CD14-positive monocyte (primary cell): ENCODE data around the gene BANP. TPM values are rescaled to one million over a fixed set of nuclear protein-coding genes. Genes with fewer than 3 reads are reported as not detected.
"Not testable (repeated sequence)": the region's sequence is repeated elsewhere in the genome, so short reads cannot be mapped to it uniquely, and the experiment has no call there.

ENCODE experiments used
- DNase-seq, 3 donors: peaks; one replicate each; pipeline ENCODE4 v3.0.0-alpha.2; 2011 to 2022
- H2AFZ ChIP-seq: 2 replicates; pipeline ENCODE4 v1.6.0; 2012; ENCODE audit warnings: mild to moderate bottlenecking, low read depth, low read length, inconsistent platforms; ENCODE audit not compliant: insufficient read depth, poor library complexity, severe bottlenecking
- H3K27ac ChIP-seq, 2 donors: 1 replicate in 1 of 2; 2 replicates in 1 of 2; pipeline ENCODE4 v1.5.1; 2012 to 2013; ENCODE audit warnings: low read length in 2 of 2, control low read depth in 1 of 2, inconsistent platforms in 1 of 2, low read depth in 1 of 2, mild to moderate bottlenecking in 1 of 2
- H3K27me3 ChIP-seq, 2 donors: one replicate each; pipeline versions ENCODE4 v1.6.0 to v1.6.1; 2011 to 2013; ENCODE audit warnings: low read length in 2 of 2; ENCODE audit not compliant: control insufficient read depth in 2 of 2, insufficient read depth in 2 of 2
- H3K36me3 ChIP-seq, 2 donors: replicated peaks in 1 of 2; 1 replicate in 1 of 2; 2 replicates in 1 of 2; pipeline versions ENCODE4 v1.5.1 to v1.6.1; 2012 to 2013; ENCODE audit warnings: low read length in 2 of 2, control low read depth in 1 of 2, inconsistent platforms in 1 of 2, mild to moderate bottlenecking in 1 of 2; ENCODE audit not compliant: insufficient read depth in 2 of 2, control insufficient read depth in 1 of 2
- H3K4me1 ChIP-seq, 2 donors: 1 replicate in 1 of 2; 2 replicates in 1 of 2; pipeline versions ENCODE4 v1.5.1 to v1.6.1; 2012 to 2013; ENCODE audit warnings: low read length in 2 of 2, control low read depth in 1 of 2, inconsistent platforms in 1 of 2, mild to moderate bottlenecking in 1 of 2, moderate library complexity in 1 of 2; ENCODE audit not compliant: insufficient read depth in 2 of 2, control insufficient read depth in 1 of 2
- H3K4me2 ChIP-seq: replicated peaks from 2 replicates; pipeline ENCODE3; 2012; ENCODE audit warnings: low read length, moderate library complexity, mild to moderate bottlenecking; ENCODE audit not compliant: poor library complexity, severe bottlenecking; ENCODE audit errors: extremely low read depth
- H3K4me3 ChIP-seq, 3 experiments: fragments of 200-600 bp in 1 of 3; sonication (generic) in 1 of 3; replicated peaks in 1 of 3; 1 replicate in 2 of 3; 2 replicates in 1 of 3; pipeline ENCODE4 v1.5.1; 2011 to 2013; ENCODE audit warnings: low read length in 3 of 3, mild to moderate bottlenecking in 3 of 3, control low read depth in 2 of 3, low read depth in 2 of 3, inconsistent platforms in 1 of 3, moderate library complexity in 1 of 3
- H3K79me2 ChIP-seq: 2 replicates; pipeline ENCODE4 v1.6.0; 2012; ENCODE audit warnings: mild to moderate bottlenecking, control low read depth, inconsistent platforms, low read length, moderate library complexity; ENCODE audit not compliant: insufficient read depth
- H3K9ac ChIP-seq: 2 replicates; pipeline ENCODE4 v1.6.0; 2017; ENCODE audit warnings: low read length, mild to moderate bottlenecking; ENCODE audit not compliant: insufficient read depth, poor library complexity, severe bottlenecking
- H3K9me3 ChIP-seq, 2 donors: replicated peaks in 1 of 2; 1 replicate in 1 of 2; 2 replicates in 1 of 2; pipeline versions ENCODE4 v1.5.1 to v1.6.1; 2012 to 2013; ENCODE audit warnings: low read length in 2 of 2, control low read depth in 1 of 2; ENCODE audit not compliant: control insufficient read depth in 1 of 2, insufficient read depth in 1 of 2
- H4K20me1 ChIP-seq: 2 replicates; pipeline ENCODE4 v1.6.0; 2012; ENCODE audit warnings: mild to moderate bottlenecking, low read length, control low read depth, moderate library complexity; ENCODE audit not compliant: insufficient read depth
- H3K27ac Mint-ChIP-seq, 7 donors: one replicate each; pipeline ENCODE4 v1.8.0; 2020; ENCODE audit warnings: mild to moderate bottlenecking in 7 of 7, mixed read lengths in 7 of 7, moderate library complexity in 6 of 7, inconsistent platforms in 2 of 7
- H3K27me3 Mint-ChIP-seq, 3 donors: one replicate each; pipeline ENCODE4 v1.8.0; 2021 to 2022; ENCODE audit warnings: low read depth in 3 of 3, mild to moderate bottlenecking in 3 of 3, mixed read lengths in 3 of 3, moderate library complexity in 3 of 3, inconsistent platforms in 1 of 3
- H3K36me3 Mint-ChIP-seq, 2 donors: one replicate each; pipeline ENCODE4 v1.8.0; 2020; ENCODE audit warnings: mixed read lengths in 2 of 2, inconsistent platforms in 1 of 2, mild to moderate bottlenecking in 1 of 2
- H3K4me1 Mint-ChIP-seq: one replicate; pipeline ENCODE4 v1.8.0; 2020; ENCODE audit warnings: mild to moderate bottlenecking, mixed read lengths
- H3K4me3 Mint-ChIP-seq, 2 donors: one replicate each; pipeline ENCODE4 v1.8.0; 2020; ENCODE audit warnings: mild to moderate bottlenecking in 2 of 2, mixed read lengths in 2 of 2, moderate library complexity in 1 of 2
- H3K9me3 Mint-ChIP-seq, 7 donors: one replicate each; pipeline ENCODE4 v1.8.0; 2020 to 2022; ENCODE audit warnings: mixed read lengths in 7 of 7, mild to moderate bottlenecking in 6 of 7, moderate library complexity in 6 of 7, inconsistent platforms in 2 of 7
- CTCF ChIP-seq: fragments of 200-600 bp; IDR thresholded peaks from one replicate; pipeline ENCODE4 v1.8.0; 2022; ENCODE audit warnings: antibody characterized with exemption, mild to moderate bottlenecking
- WGBS: methylation state at CpG from one replicate; pipeline ENCODE4 v1.1.5; 2013; ENCODE audit warnings: missing lambda C conversion rate; ENCODE audit not compliant: insufficient coverage; 5-methylcytosine and 5-hydroxymethylcytosine counted together
- intact Hi-C, 2 donors: fragments of 100-400 bp; cut with micrococcal nuclease; formaldehyde crosslinking; loops; one replicate each; pipeline versions ENCODE4 v1.15.0 to v1.15.1; 2023
- polyA plus RNA-seq, 3 donors: library from polyadenylated mRNA; depleted of rRNA in 1 of 3; unstranded in 2 of 3; stranded (reverse) in 1 of 3; fragments of 300-500 nt in 2 of 3; fragments of >200 nt in 1 of 3; fragmentation: Illumina TruSeq in 2 of 3; gene quantifications; 1 replicate in 2 of 3; 2 replicates in 1 of 3; pipeline ENCODE4 v1.2.3, GENCODE V29; 2012 to 2021

Gene BANP
- polyA plus RNA-seq, 3 donors, result 10.1 to 40.9 (median 11.7) TPM

- no peaks in the 10 kb centered on the region for H3K36me3 ChIP-seq
- H3K4me1 Mint-ChIP-seq, result peaks cover 14% of the 10 kb centered on the region
- H4K20me1 ChIP-seq, result no peaks in the 10 kb centered on the region
- H3K9ac ChIP-seq, result no peak overlapping the region
- no peak overlapping the region for H3K27ac ChIP-seq
- H2AFZ ChIP-seq, result no peak overlapping the region
- no peak overlapping the region for H3K4me2 ChIP-seq
- H3K9me3 Mint-ChIP-seq, result peaks cover 0 to 2% (median 0%) of the 10 kb centered on the region in 7 donors
- intact Hi-C loops, result no loop called here
- peaks cover 13 to 15% of the 10 kb centered on the region in 2 donors for H3K4me1 ChIP-seq
- no peak for TF ChIP-seq CTCF
- DNase-seq, result no peak
- no peaks in the 10 kb centered on the region for H3K79me2 ChIP-seq
- no peak overlapping the region for H3K4me3 Mint-ChIP-seq
- no peaks in the 10 kb centered on the region for H3K9me3 ChIP-seq
- no peak overlapping the region for H3K4me3 ChIP-seq
- peaks cover 4% of the 10 kb centered on the region in 2 donors for H3K36me3 Mint-ChIP-seq
- no peaks in the 10 kb centered on the region for H3K27me3 ChIP-seq
- H3K27me3 Mint-ChIP-seq, result peaks cover 0 to 7% (median 6%) of the 10 kb centered on the region in 3 donors
- WGBS, result 94% methylated on average over 12 of the region's 20 CpGs
- peak overlapping the region in 1 of 7 donors; percentile 42 for H3K27ac Mint-ChIP-seq
Observed at GRCh38 chr16:88088161-88088581, 136.9 kb downstream of the BANP start.

- H3K9ac ChIP-seq, H3K27ac Mint-ChIP-seq, H3K9me3 Mint-ChIP-seq, H3K27ac ChIP-seq, H3K9me3 ChIP-seq, H3K4me2 ChIP-seq, H3K4me3 ChIP-seq, H3K36me3 Mint-ChIP-seq, H3K79me2 ChIP-seq, H3K36me3 ChIP-seq, H3K27me3 Mint-ChIP-seq, H3K4me3 Mint-ChIP-seq, H3K27me3 ChIP-seq, DNase-seq, intact Hi-C loops, H2AFZ ChIP-seq, H4K20me1 ChIP-seq: not testable (repeated sequence)
- H3K4me1 ChIP-seq, result peaks cover 13 to 15% of the 10 kb centered on the region in 2 donors
- peaks cover 14% of the 10 kb centered on the region for H3K4me1 Mint-ChIP-seq
- WGBS, result 80% methylated on average over 1 of the region's 10 CpGs
Observed at GRCh38 chr16:88088611-88089010, 137.4 kb downstream of the BANP start.

GRCh38 chr16:88089071-88089470, 137.8 kb downstream of the BANP start:
- H3K9ac ChIP-seq, intact Hi-C loops, H2AFZ ChIP-seq, H3K4me3 Mint-ChIP-seq, H3K36me3 ChIP-seq, H3K27me3 Mint-ChIP-seq, H3K4me3 ChIP-seq, H3K4me2 ChIP-seq, H3K27ac Mint-ChIP-seq, H3K27me3 ChIP-seq, H4K20me1 ChIP-seq, H3K27ac ChIP-seq, H3K9me3 Mint-ChIP-seq, H3K36me3 Mint-ChIP-seq, DNase-seq, H3K9me3 ChIP-seq, H3K79me2 ChIP-seq: not testable (repeated sequence)
- peaks cover 14% of the 10 kb centered on the region for H3K4me1 Mint-ChIP-seq
- peaks cover 13 to 15% of the 10 kb centered on the region in 2 donors for H3K4me1 ChIP-seq
- WGBS, result 86% methylated on average over 13 of the region's 15 CpGs

- H3K79me2 ChIP-seq, H3K27me3 ChIP-seq, intact Hi-C loops, H3K36me3 Mint-ChIP-seq, H3K36me3 ChIP-seq, H3K27me3 Mint-ChIP-seq, H3K9me3 ChIP-seq, H4K20me1 ChIP-seq, H3K9me3 Mint-ChIP-seq: not testable (repeated sequence)
- H3K4me1 ChIP-seq, result peaks cover 13 to 15% of the 10 kb centered on the region in 2 donors
- H3K27ac Mint-ChIP-seq, result peak overlapping the region in 5 of 7 donors; percentile 50 to 68 (median 58)
- H3K27ac ChIP-seq, result peak overlapping the region in 1 of 2 donors; percentile 26
- peak overlapping the region; percentile 65 for H2AFZ ChIP-seq
- H3K4me3 ChIP-seq, result peak overlapping the region in 2 of 3 experiments; percentile 18 to 52
- 35% methylated on average over 18 of the region's 23 CpGs for WGBS
- peak; percentile 37 to 41 (median 39) for DNase-seq
- H3K4me2 ChIP-seq, result peak overlapping the region; percentile 31
- H3K4me1 Mint-ChIP-seq, result peaks cover 14% of the 10 kb centered on the region
- peak overlapping the region; percentile 43 for H3K9ac ChIP-seq
- peak overlapping the region; percentile 54 to 76 for H3K4me3 Mint-ChIP-seq
Observed at GRCh38 chr16:88089632-88090376, 138.6 kb downstream of the BANP start.
